AG09319 (cell line): ENCODE data around the gene S100A12.

Source experiments
- DNase-seq: peaks from one replicate; pipeline ENCODE4 v3.0.0-alpha.2; 2010; ENCODE audit warnings: low read depth; ENCODE audit errors: extremely low read depth
- TF ChIP-seq, protein P1 (sequence below): IDR thresholded peaks from 2 replicates; pipeline ENCODE4 v1.5.1; 2011; ENCODE audit warnings: low read depth, mild to moderate bottlenecking, inconsistent platforms, low read length, moderate library complexity

The S100A12 gene

GRCh38 chr1:153357853-153358690 lies 17.3 kb downstream of the S100A12 start, which contains the start of gene S100A9:
Gene S100A9, plus strand, starts transcription at chr1:153357854. Its CDS starts 430 bp downstream, at chr1:153358284.
- TF ChIP-seq, protein P1, sequence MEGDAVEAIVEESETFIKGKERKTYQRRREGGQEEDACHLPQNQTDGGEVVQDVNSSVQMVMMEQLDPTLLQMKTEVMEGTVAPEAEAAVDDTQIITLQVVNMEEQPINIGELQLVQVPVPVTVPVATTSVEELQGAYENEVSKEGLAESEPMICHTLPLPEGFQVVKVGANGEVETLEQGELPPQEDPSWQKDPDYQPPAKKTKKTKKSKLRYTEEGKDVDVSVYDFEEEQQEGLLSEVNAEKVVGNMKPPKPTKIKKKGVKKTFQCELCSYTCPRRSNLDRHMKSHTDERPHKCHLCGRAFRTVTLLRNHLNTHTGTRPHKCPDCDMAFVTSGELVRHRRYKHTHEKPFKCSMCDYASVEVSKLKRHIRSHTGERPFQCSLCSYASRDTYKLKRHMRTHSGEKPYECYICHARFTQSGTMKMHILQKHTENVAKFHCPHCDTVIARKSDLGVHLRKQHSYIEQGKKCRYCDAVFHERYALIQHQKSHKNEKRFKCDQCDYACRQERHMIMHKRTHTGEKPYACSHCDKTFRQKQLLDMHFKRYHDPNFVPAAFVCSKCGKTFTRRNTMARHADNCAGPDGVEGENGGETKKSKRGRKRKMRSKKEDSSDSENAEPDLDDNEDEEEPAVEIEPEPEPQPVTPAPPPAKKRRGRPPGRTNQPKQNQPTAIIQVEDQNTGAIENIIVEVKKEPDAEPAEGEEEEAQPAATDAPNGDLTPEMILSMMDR: no peak

GRCh38 chr1:153357076-153357852 lies 18.2 kb downstream of the S100A12 start:
- TF ChIP-seq, protein P1: no peak
- DNase-seq: no peak

More at GRCh38 chr1:153357853-153358690, 17.3 kb downstream of the S100A12 start, which contains the start of gene S100A9:
- no peak for DNase-seq

DNA sequence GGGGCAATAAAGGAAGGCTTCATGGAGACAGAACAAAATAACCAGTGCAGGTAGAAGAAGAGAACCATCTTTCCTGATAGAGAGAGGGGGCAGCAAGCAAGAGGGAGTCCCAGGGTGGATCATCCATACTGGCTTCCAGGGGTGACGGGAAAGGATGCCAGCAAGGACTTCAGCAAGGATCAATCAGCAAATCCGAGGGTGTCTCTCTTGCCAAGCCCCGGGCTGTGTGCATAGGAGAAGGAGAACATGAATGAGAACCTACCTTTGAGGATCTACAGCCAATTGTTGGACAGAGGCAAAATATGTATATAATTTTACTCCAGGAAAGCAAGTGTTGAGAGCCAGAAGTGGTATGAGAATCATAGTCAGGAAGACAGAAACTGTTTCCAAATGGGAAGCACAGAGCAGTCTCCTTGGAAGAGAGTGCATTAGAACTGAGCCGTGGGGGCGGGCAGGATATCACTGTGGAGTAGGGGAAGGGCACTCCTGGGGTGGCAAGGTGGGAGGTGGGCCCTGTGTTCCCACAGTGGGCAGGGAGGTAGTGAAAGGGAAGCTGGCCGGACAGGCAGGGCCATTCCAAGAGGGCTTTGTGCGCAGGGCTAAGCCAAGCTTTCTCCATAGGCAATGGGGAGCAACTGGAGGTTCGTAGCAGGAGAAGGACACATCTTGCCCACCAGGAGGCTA lies 18.9 kb downstream of the S100A12 start:
- TF ChIP-seq, protein P1: no peak
- no peak for DNase-seq

DNA sequence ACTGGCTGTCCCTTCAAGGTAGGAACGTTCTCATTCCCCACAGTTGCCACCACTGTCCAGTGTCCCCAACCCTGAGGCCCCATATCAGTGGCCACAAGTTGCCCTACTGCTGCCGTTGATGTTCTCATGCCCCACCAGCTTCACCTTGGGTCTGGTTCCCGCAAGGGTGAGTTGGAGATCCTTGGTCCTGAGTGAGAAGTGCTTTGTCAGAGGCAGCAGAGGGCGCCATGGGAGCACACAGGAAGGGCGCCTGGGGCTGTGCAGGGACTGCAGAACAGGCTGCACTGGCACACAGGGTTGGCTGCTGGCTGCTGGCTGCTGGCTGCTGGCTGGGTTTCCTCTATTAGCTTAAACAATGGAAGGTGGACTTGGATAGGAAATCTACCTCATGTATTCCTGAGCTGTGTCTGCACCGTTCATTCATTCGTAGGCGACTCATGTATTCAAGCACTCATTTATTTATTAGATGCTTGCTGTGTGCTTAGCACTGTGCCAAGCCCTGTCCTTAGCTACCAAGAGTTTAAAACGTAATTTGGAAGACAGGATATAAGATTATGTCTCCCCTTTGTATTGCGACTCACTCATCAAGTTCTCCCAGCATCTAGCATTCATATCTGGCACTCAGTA lies 19.9 kb downstream of the S100A12 start:
- DNase-seq: peak; percentile 1
- TF ChIP-seq, protein P1: peak; percentile 43

GRCh38 chr1:153354515-153355193 lies 20.8 kb downstream of the S100A12 start:
- TF ChIP-seq, protein P1: no peak
- DNase-seq: no peak

DNA sequence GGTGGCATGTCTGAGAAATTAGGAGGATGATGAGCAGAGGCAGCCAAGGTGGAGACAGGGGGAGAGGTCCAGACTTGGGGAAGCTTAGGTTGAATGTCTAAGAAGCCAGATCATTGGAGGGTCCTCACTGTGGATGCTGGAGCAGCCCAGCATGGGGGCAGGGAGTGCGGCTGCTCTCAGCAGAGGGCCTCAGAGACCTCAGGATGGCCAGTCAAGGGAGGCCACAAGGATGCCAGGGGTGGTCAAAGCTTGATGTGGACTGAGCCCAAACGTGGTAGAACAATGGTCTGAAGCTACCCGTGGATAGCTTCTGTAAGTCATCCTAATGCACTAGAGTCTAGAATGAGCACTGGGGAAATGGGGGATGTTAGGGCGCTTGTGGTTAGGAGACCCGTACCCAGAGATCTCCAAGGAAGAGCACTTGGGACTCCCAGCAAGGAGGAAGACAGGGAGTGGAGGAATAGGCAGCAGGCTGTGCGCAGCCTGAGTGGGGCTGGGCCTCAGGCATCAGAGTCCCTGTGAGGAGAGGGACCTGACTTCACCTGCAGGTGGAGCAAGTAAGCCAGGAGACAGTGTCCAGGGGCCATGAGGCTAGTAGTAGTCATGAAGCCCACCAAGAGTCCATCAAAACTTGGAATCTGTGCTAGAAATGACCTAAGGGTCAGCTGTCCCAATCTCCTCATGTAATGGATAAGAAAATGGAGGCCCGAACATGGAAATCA lies 22.0 kb downstream of the S100A12 start:
- DNase-seq: no peak
- TF ChIP-seq, protein P1: peak; percentile 18
